CD4-positive, alpha-beta T cell treated with Interleukin-10 for 1 hour (primary cell): ENCODE results near the gene TAF11L2.
"Not testable (repeated sequence)": the region's sequence is repeated elsewhere in the genome, so short reads cannot be mapped to it uniquely, and the experiment has no call there.

ENCODE experiments used
- DNase-seq: peaks from one replicate; pipeline ENCODE4 v3.0.0-alpha.2; 2020

TAF11L2 gene

GRCh38 chr5:17528369-17528768 is 30.3 kb downstream of the TAF11L2 start, which contains the start of gene TAF11L6:
TAF11L6 (plus strand) TSS chr5:17528669.
- not testable (repeated sequence) for DNase-seq
